Measurements from ENCODE around the gene PEBP1.

The PEBP1 gene

GRCh38 chr12:118102070-118102469 is 33.9 kb upstream of the PEBP1 start:
- H3K36me3 ChIP-seq (replicated peaks; ENCODE audit: insufficient read depth, low read length): no peaks in the 10 kb centered on the region
- H3K4me1 ChIP-seq (ENCODE audit: low read length): no peaks in the 10 kb centered on the region
- no peak overlapping the region for H3K9ac ChIP-seq (ENCODE audit: low read length)
- no peak overlapping the region for H3K27ac ChIP-seq (ENCODE audit: low read length)
- no peaks in the 10 kb centered on the region for H4K20me1 ChIP-seq (ENCODE audit: insufficient read depth, low read length)
- no peak overlapping the region for H3K4me3 ChIP-seq (ENCODE audit: low read length)
- TF ChIP-seq CTCF (IDR thresholded peaks at IDR 0.05; ENCODE audit: low read length): no peak
- TF ChIP-seq EZH2 (optimal IDR thresholded peaks at IDR 0.05; ENCODE audit: low read depth, low read length): no peak
- no peak for TF ChIP-seq EZH2phosphoT487 (IDR thresholded peaks at IDR 0.05; ENCODE audit: low read length)
- no peaks in the 10 kb centered on the region for H3K9me3 ChIP-seq (replicated peaks; ENCODE audit: insufficient read depth, low read length)
- no peak overlapping the region for H3K4me2 ChIP-seq (ENCODE audit: low read depth, low read length)
- H3K9me2 ChIP-seq (replicated peaks; ENCODE audit: insufficient read depth, low read length): no peaks in the 10 kb centered on the region
- 0 out of 2 replicates have a peak, but pooled peaks cover 4% of the 10 kb centered on the region for H3K27me3 ChIP-seq (replicated peaks; ENCODE audit: insufficient read depth, low read length)
- no peaks in the 10 kb centered on the region for H3K79me2 ChIP-seq (ENCODE audit: low read length)
- DNase-seq: no peak
- H3F3A ChIP-seq (ENCODE audit: insufficient read depth, low read length): no peaks in the 10 kb centered on the region
- no peak overlapping the region for H2AFZ ChIP-seq (ENCODE audit: low read length)

DNA sequence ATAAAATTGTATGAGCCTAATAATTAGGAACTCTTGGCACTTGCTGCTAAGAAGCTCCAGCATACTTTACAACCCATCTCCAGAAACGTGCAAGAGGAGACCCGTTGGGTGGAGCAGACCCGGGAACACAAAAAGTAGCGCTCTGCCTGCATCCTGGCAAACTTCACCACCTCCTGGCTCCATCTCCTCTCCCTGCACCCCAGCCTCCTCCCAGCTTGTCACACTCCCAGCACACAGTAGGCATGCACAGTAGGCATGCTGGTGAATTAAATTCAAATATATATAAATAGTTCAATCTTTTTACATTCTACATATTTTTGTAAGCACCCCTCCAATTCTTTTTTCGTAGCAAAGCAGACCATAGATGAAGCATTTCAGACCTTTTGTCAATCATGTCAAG is 33.3 kb upstream of the PEBP1 start:
- Histone ChIP-seq H4K20me1 (ENCODE audit: insufficient read depth, low read length) (no peaks in the 10 kb centered on the region), H3K4me1 (ENCODE audit: low read length) (no peaks in the 10 kb centered on the region), H3K79me2 (ENCODE audit: low read length) (no peaks in the 10 kb centered on the region), H3K9ac (ENCODE audit: low read length) (no peak overlapping the region), H2AFZ (ENCODE audit: low read length) (no peak overlapping the region), H3K9me3 (replicated peaks; ENCODE audit: insufficient read depth, low read length) (no peaks in the 10 kb centered on the region), H3K9me2 (replicated peaks; ENCODE audit: insufficient read depth, low read length) (no peaks in the 10 kb centered on the region), H3K36me3 (replicated peaks; ENCODE audit: insufficient read depth, low read length) (no peaks in the 10 kb centered on the region), H3F3A (ENCODE audit: insufficient read depth, low read length) (no peaks in the 10 kb centered on the region), H3K27ac (ENCODE audit: low read length) (no peak overlapping the region), H3K4me3 (ENCODE audit: low read length) (no peak overlapping the region), H3K27me3 (replicated peaks; ENCODE audit: insufficient read depth, low read length) (0 out of 2 replicates have a peak, but pooled peaks cover 4% of the 10 kb centered on the region), H3K4me2 (ENCODE audit: low read depth, low read length) (no peak overlapping the region)
- no peak for TF ChIP-seq CTCF (IDR thresholded peaks at IDR 0.05; ENCODE audit: low read length)
- TF ChIP-seq EZH2 (optimal IDR thresholded peaks at IDR 0.05; ENCODE audit: low read depth, low read length): no peak
- no peak for TF ChIP-seq EZH2phosphoT487 (IDR thresholded peaks at IDR 0.05; ENCODE audit: low read length)
- no peak for DNase-seq

- H4K20me1 ChIP-seq (ENCODE audit: insufficient read depth, low read length): no peaks in the 10 kb centered on the region
- H3K9ac ChIP-seq (ENCODE audit: low read length): no peak overlapping the region
- no peaks in the 10 kb centered on the region for H3K9me3 ChIP-seq (replicated peaks; ENCODE audit: insufficient read depth, low read length)
- TF ChIP-seq EZH2 (optimal IDR thresholded peaks at IDR 0.05; ENCODE audit: low read depth, low read length) (no peak), EZH2phosphoT487 (IDR thresholded peaks at IDR 0.05; ENCODE audit: low read length) (no peak), CTCF (IDR thresholded peaks at IDR 0.05; ENCODE audit: low read length) (no peak)
- H3K27ac ChIP-seq (ENCODE audit: low read length): no peak overlapping the region
- DNase-seq: no peak
- H3K79me2 ChIP-seq (ENCODE audit: low read length): no peaks in the 10 kb centered on the region
- H3K4me2 ChIP-seq (ENCODE audit: low read depth, low read length): peak overlapping the region; percentile 27; the same call in 1 of the 2 replicates
- H3F3A ChIP-seq (ENCODE audit: insufficient read depth, low read length): no peaks in the 10 kb centered on the region
- 0 out of 2 replicates have a peak, but pooled peaks cover 4% of the 10 kb centered on the region for H3K27me3 ChIP-seq (replicated peaks; ENCODE audit: insufficient read depth, low read length)
- no peaks in the 10 kb centered on the region for H3K9me2 ChIP-seq (replicated peaks; ENCODE audit: insufficient read depth, low read length)
- peak overlapping the region; percentile 46; the same call in 1 of the 2 replicates for H3K4me3 ChIP-seq (ENCODE audit: low read length)
- H3K36me3 ChIP-seq (replicated peaks; ENCODE audit: insufficient read depth, low read length): no peaks in the 10 kb centered on the region
- no peaks in the 10 kb centered on the region for H3K4me1 ChIP-seq (ENCODE audit: low read length)
- no peak overlapping the region for H2AFZ ChIP-seq (ENCODE audit: low read length)
Measured at GRCh38 chr12:118103201-118103600, 32.7 kb upstream of the PEBP1 start.
